Brain microvascular endothelial cell (primary cell): Measurements from ENCODE around the gene ZC2HC1C.
"Not testable (repeated sequence)": the region's sequence is repeated elsewhere in the genome, so short reads cannot be mapped to it uniquely, and the experiment has no call there.

Experiments
- DNase-seq: peaks from one replicate; pipeline ENCODE4 v3.0.0-alpha.2; 2020
- H3K27ac ChIP-seq: fragments of 250-450 bp; sonication (Bioruptor Pico); 2 replicates; pipeline ENCODE4 v1.5.1; 2020; ENCODE audit warnings: mild to moderate bottlenecking, moderate library complexity
- H3K27me3 ChIP-seq: fragments of 250-450 bp; sonication (Bioruptor Pico); replicated peaks from 2 replicates; pipeline ENCODE4 v1.5.1; 2020; ENCODE audit warnings: mild to moderate bottlenecking
- H3K36me3 ChIP-seq: fragments of 250-450 bp; sonication (Bioruptor Pico); replicated peaks from 2 replicates; pipeline ENCODE4 v1.5.1; 2020; ENCODE audit warnings: mild to moderate bottlenecking
- H3K4me3 ChIP-seq: 2 replicates; pipeline ENCODE4 v1.5.1; 2011; ENCODE audit warnings: low read depth, mild to moderate bottlenecking, control low read depth, low read length, moderate library complexity
- CTCF ChIP-seq: IDR thresholded peaks from 2 replicates; pipeline ENCODE4 v1.5.1; 2011; ENCODE audit warnings: low read depth, mild to moderate bottlenecking, moderate library complexity, low read length, control low read depth, inconsistent platforms; ENCODE audit errors: missing control alignments
- in situ Hi-C: cut with HindIII; loops from 2 replicates; pipeline ENCODE4 v1.10.0; 2017; ENCODE audit warnings: low sequenced_read_pairs, low pct_ligation_motif_present

ZC2HC1C gene

GRCh38 chr14:75067212-75067611 is 2.2 kb upstream of the ZC2HC1C start:
- Histone ChIP-seq H3K27ac (no peak overlapping the region), H3K36me3 (no peaks in the 10 kb centered on the region), H3K4me3 (no peak overlapping the region), H3K27me3 (no peaks in the 10 kb centered on the region)
- DNase-seq = no peak
- in situ Hi-C loops = no loop called here
- TF ChIP-seq CTCF = no peak

GRCh38 chr14:75067765-75068164 is 1.7 kb upstream of the ZC2HC1C start:
- DNase-seq, H3K27me3 ChIP-seq, H3K27ac ChIP-seq, H3K4me3 ChIP-seq, in situ Hi-C loops, H3K36me3 ChIP-seq: not testable (repeated sequence)

GRCh38 chr14:75068294-75069120 is 934 bp upstream of the ZC2HC1C start:
- in situ Hi-C loops = no loop called here
- Histone ChIP-seq H3K27ac (peak overlapping the region; percentile 75), H3K36me3 (no peaks in the 10 kb centered on the region), H3K27me3 (no peaks in the 10 kb centered on the region), H3K4me3 (peak overlapping the region; percentile 71)
- peak; percentile 39 for DNase-seq
- TF ChIP-seq CTCF = no peak

- Histone ChIP-seq H3K27ac (peak overlapping the region; percentile 75), H3K27me3 (no peaks in the 10 kb centered on the region), H3K4me3 (peak overlapping the region; percentile 71), H3K36me3 (no peaks in the 10 kb centered on the region)
- no peak for DNase-seq
- in situ Hi-C loops = no loop called here
- no peak for TF ChIP-seq CTCF
Measured at GRCh38 chr14:75069811-75070145, 337 bp downstream of the ZC2HC1C start.

GRCh38 chr14:75070383-75070782 is 942 bp downstream of the ZC2HC1C start:
- DNase-seq = no peak
- H3K36me3 ChIP-seq = no peaks in the 10 kb centered on the region
- H3K27me3 ChIP-seq = no peaks in the 10 kb centered on the region
- no peak overlapping the region for H3K4me3 ChIP-seq
- no peak overlapping the region for H3K27ac ChIP-seq
- in situ Hi-C loops = no loop called here
- no peak for TF ChIP-seq CTCF

GRCh38 chr14:75077794-75078193 is 8.4 kb downstream of the ZC2HC1C start:
- Histone ChIP-seq H3K4me3 (no peak overlapping the region), H3K27me3 (no peaks in the 10 kb centered on the region), H3K27ac (no peak overlapping the region), H3K36me3 (no peaks in the 10 kb centered on the region)
- no peak for DNase-seq
- in situ Hi-C loops = no loop called here
- TF ChIP-seq CTCF = no peak
